ENCODE data around the gene TMEM169.

- TF ChIP-seq CTCF (IDR thresholded peaks at IDR 0.05) (no peak), ZFX (IDR thresholded peaks at IDR 0.05; ENCODE audit: borderline replicate concordance) (no peak)
These were observed 10.9 kb downstream of the TMEM169 start for GRCh38 chr2:216092646-216093045.
